CD14-positive monocyte (primary cell): ENCODE results near the gene ZNF445. TPM values are rescaled to one million over a fixed set of nuclear protein-coding genes. Genes with fewer than 3 reads are reported as not detected.

Source experiments
- DNase-seq, 3 donors: peaks; one replicate each; pipeline ENCODE4 v3.0.0-alpha.2; 2011 to 2022
- H2AFZ ChIP-seq: 2 replicates; pipeline ENCODE4 v1.6.0; 2012; ENCODE audit warnings: mild to moderate bottlenecking, low read depth, low read length, inconsistent platforms; ENCODE audit not compliant: insufficient read depth, poor library complexity, severe bottlenecking
- H3K27ac ChIP-seq, 2 donors: 1 replicate in 1 of 2; 2 replicates in 1 of 2; pipeline ENCODE4 v1.5.1; 2012 to 2013; ENCODE audit warnings: low read length in 2 of 2, control low read depth in 1 of 2, inconsistent platforms in 1 of 2, low read depth in 1 of 2, mild to moderate bottlenecking in 1 of 2
- H3K27me3 ChIP-seq, 2 donors: one replicate each; pipeline versions ENCODE4 v1.6.0 to v1.6.1; 2011 to 2013; ENCODE audit warnings: low read length in 2 of 2; ENCODE audit not compliant: control insufficient read depth in 2 of 2, insufficient read depth in 2 of 2
- H3K36me3 ChIP-seq, 2 donors: replicated peaks in 1 of 2; 1 replicate in 1 of 2; 2 replicates in 1 of 2; pipeline versions ENCODE4 v1.5.1 to v1.6.1; 2012 to 2013; ENCODE audit warnings: low read length in 2 of 2, control low read depth in 1 of 2, inconsistent platforms in 1 of 2, mild to moderate bottlenecking in 1 of 2; ENCODE audit not compliant: insufficient read depth in 2 of 2, control insufficient read depth in 1 of 2
- H3K4me1 ChIP-seq, 2 donors: 1 replicate in 1 of 2; 2 replicates in 1 of 2; pipeline versions ENCODE4 v1.5.1 to v1.6.1; 2012 to 2013; ENCODE audit warnings: low read length in 2 of 2, control low read depth in 1 of 2, inconsistent platforms in 1 of 2, mild to moderate bottlenecking in 1 of 2, moderate library complexity in 1 of 2; ENCODE audit not compliant: insufficient read depth in 2 of 2, control insufficient read depth in 1 of 2
- H3K4me2 ChIP-seq: replicated peaks from 2 replicates; pipeline ENCODE3; 2012; ENCODE audit warnings: low read length, moderate library complexity, mild to moderate bottlenecking; ENCODE audit not compliant: poor library complexity, severe bottlenecking; ENCODE audit errors: extremely low read depth
- H3K4me3 ChIP-seq, 3 experiments: fragments of 200-600 bp in 1 of 3; sonication (generic) in 1 of 3; replicated peaks in 1 of 3; 1 replicate in 2 of 3; 2 replicates in 1 of 3; pipeline ENCODE4 v1.5.1; 2011 to 2013; ENCODE audit warnings: low read length in 3 of 3, mild to moderate bottlenecking in 3 of 3, control low read depth in 2 of 3, low read depth in 2 of 3, inconsistent platforms in 1 of 3, moderate library complexity in 1 of 3
- H3K79me2 ChIP-seq: 2 replicates; pipeline ENCODE4 v1.6.0; 2012; ENCODE audit warnings: mild to moderate bottlenecking, control low read depth, inconsistent platforms, low read length, moderate library complexity; ENCODE audit not compliant: insufficient read depth
- H3K9ac ChIP-seq: 2 replicates; pipeline ENCODE4 v1.6.0; 2017; ENCODE audit warnings: low read length, mild to moderate bottlenecking; ENCODE audit not compliant: insufficient read depth, poor library complexity, severe bottlenecking
- H3K9me3 ChIP-seq, 2 donors: replicated peaks in 1 of 2; 1 replicate in 1 of 2; 2 replicates in 1 of 2; pipeline versions ENCODE4 v1.5.1 to v1.6.1; 2012 to 2013; ENCODE audit warnings: low read length in 2 of 2, control low read depth in 1 of 2; ENCODE audit not compliant: control insufficient read depth in 1 of 2, insufficient read depth in 1 of 2
- H4K20me1 ChIP-seq: 2 replicates; pipeline ENCODE4 v1.6.0; 2012; ENCODE audit warnings: mild to moderate bottlenecking, low read length, control low read depth, moderate library complexity; ENCODE audit not compliant: insufficient read depth
- H3K27ac Mint-ChIP-seq, 7 donors: one replicate each; pipeline ENCODE4 v1.8.0; 2020; ENCODE audit warnings: mild to moderate bottlenecking in 7 of 7, mixed read lengths in 7 of 7, moderate library complexity in 6 of 7, inconsistent platforms in 2 of 7
- H3K27me3 Mint-ChIP-seq, 3 donors: one replicate each; pipeline ENCODE4 v1.8.0; 2021 to 2022; ENCODE audit warnings: low read depth in 3 of 3, mild to moderate bottlenecking in 3 of 3, mixed read lengths in 3 of 3, moderate library complexity in 3 of 3, inconsistent platforms in 1 of 3
- H3K36me3 Mint-ChIP-seq, 2 donors: one replicate each; pipeline ENCODE4 v1.8.0; 2020; ENCODE audit warnings: mixed read lengths in 2 of 2, inconsistent platforms in 1 of 2, mild to moderate bottlenecking in 1 of 2
- H3K4me1 Mint-ChIP-seq: one replicate; pipeline ENCODE4 v1.8.0; 2020; ENCODE audit warnings: mild to moderate bottlenecking, mixed read lengths
- H3K4me3 Mint-ChIP-seq, 2 donors: one replicate each; pipeline ENCODE4 v1.8.0; 2020; ENCODE audit warnings: mild to moderate bottlenecking in 2 of 2, mixed read lengths in 2 of 2, moderate library complexity in 1 of 2
- H3K9me3 Mint-ChIP-seq, 7 donors: one replicate each; pipeline ENCODE4 v1.8.0; 2020 to 2022; ENCODE audit warnings: mixed read lengths in 7 of 7, mild to moderate bottlenecking in 6 of 7, moderate library complexity in 6 of 7, inconsistent platforms in 2 of 7
- WGBS: methylation state at CpG from one replicate; pipeline ENCODE4 v1.1.5; 2013; ENCODE audit warnings: missing lambda C conversion rate; ENCODE audit not compliant: insufficient coverage; 5-methylcytosine and 5-hydroxymethylcytosine counted together
- intact Hi-C, 2 donors: fragments of 100-400 bp; cut with micrococcal nuclease; formaldehyde crosslinking; loops; one replicate each; pipeline versions ENCODE4 v1.15.0 to v1.15.1; 2023
- polyA plus RNA-seq, 3 donors: library from polyadenylated mRNA; depleted of rRNA in 1 of 3; unstranded in 2 of 3; stranded (reverse) in 1 of 3; fragments of 300-500 nt in 2 of 3; fragments of >200 nt in 1 of 3; fragmentation: Illumina TruSeq in 2 of 3; gene quantifications; 1 replicate in 2 of 3; 2 replicates in 1 of 3; pipeline ENCODE4 v1.2.3, GENCODE V29; 2012 to 2021
- TF ChIP-seq, protein P1 (sequence below): fragments of 200-600 bp; IDR thresholded peaks from one replicate; pipeline ENCODE4 v1.8.0; 2022; ENCODE audit warnings: antibody characterized with exemption, mild to moderate bottlenecking

ZNF445 gene
- polyA plus RNA-seq, 3 donors, result 0.41 to 2.5 (median 1.1) TPM

DNA sequence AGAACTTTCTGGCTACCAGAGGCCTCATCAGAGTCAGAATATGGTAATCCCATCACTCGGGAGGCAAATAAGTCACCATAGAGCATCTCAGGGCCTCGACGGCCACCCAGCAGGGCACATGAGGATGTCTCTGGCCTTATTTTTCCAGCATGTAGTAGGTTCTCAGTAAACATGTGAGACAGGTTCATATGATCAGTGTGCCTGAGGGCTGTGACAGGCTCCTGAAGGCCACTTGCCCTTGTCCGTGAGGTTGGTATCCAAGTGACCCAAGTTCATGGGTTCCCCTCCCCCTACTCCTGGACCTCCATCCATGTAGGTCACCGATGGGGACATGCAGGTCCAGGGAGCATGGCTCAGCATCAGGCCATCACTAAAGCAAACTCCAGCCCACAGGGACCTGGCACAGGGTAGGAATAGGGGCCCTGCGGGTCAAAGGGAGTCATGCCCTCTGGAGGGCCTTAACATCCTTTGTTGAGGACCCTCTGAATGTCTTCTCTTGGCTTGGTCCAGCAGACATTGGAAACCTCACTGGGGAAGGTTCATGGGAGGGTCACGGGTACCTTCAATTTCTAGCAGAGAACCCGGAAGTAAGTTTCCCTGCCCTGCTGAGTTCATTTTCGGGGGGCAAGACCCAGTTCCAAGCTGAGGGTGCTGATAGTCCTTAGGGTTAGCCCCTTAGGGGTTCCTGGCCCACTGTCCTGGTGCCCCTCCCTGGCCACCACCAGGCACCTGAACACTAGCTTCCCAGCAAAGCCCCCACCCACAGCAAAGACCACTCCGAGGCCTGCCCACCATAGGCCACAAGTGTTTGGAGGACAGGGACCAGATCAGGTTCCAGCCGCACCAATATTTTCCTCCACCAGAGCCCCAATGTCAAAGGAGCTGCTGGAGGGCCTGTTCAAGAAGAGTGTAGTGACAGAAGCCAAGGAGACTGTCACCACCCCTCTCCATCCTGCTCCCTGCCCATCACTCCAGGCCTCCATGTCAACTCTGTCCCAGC is 61.1 kb downstream of the ZNF445 start:
- DNase-seq, result no peak
- Histone ChIP-seq H4K20me1 (no peaks in the 10 kb centered on the region), H3K27me3 (no peaks in the 10 kb centered on the region), H2AFZ (no peak overlapping the region), H3K4me1 (no peaks in the 10 kb centered on the region), H3K9ac (no peak overlapping the region), H3K4me2 (no peak overlapping the region), H3K4me3 (no peak overlapping the region), H3K27ac (no peak overlapping the region), H3K79me2 (no peaks in the 10 kb centered on the region), H3K9me3 (no peaks in the 10 kb centered on the region), H3K36me3 (no peaks in the 10 kb centered on the region)
- Mint-ChIP-seq H3K27me3 (peaks cover 0 to 8% (median 0%) of the 10 kb centered on the region in 3 donors), H3K4me1 (no peaks in the 10 kb centered on the region), H3K4me3 (no peak overlapping the region), H3K36me3 (peaks cover 1 to 8% of the 10 kb centered on the region in 2 donors), H3K27ac (peak overlapping the region in 4 of 7 donors; percentile 6 to 64 (median 36)), H3K9me3 (peaks cover 0 to 9% (median 3%) of the 10 kb centered on the region in 7 donors)
- WGBS, result 88% methylated on average over 8 of the region's 11 CpGs
- intact Hi-C loops, result no loop called here
- TF ChIP-seq, protein P1, sequence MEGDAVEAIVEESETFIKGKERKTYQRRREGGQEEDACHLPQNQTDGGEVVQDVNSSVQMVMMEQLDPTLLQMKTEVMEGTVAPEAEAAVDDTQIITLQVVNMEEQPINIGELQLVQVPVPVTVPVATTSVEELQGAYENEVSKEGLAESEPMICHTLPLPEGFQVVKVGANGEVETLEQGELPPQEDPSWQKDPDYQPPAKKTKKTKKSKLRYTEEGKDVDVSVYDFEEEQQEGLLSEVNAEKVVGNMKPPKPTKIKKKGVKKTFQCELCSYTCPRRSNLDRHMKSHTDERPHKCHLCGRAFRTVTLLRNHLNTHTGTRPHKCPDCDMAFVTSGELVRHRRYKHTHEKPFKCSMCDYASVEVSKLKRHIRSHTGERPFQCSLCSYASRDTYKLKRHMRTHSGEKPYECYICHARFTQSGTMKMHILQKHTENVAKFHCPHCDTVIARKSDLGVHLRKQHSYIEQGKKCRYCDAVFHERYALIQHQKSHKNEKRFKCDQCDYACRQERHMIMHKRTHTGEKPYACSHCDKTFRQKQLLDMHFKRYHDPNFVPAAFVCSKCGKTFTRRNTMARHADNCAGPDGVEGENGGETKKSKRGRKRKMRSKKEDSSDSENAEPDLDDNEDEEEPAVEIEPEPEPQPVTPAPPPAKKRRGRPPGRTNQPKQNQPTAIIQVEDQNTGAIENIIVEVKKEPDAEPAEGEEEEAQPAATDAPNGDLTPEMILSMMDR, result no peak

DNA sequence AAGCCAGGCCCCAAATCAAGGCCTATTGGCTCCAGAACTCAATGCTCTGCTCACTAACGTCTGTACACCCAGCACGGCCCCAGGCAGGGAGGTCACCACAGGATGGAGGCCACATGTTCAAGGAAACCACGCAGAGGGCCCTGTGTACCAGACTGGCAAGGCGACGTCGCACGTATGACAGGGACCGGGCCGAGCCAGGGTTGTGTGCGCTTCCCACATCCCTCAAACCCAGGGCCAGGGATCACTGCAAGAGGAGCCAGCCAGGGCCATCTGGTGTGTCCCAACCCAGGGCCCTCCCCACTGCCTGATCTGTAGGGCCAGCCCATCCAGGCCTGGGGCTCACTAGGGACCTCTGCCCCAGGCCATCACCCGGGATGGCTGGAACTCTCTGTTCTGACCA is 62.0 kb downstream of the ZNF445 start:
- Mint-ChIP-seq H3K4me3 (no peak overlapping the region), H3K27me3 (peaks cover 0 to 8% (median 0%) of the 10 kb centered on the region in 3 donors), H3K27ac (peak overlapping the region in 2 of 7 donors; percentile 7 to 46), H3K9me3 (peaks cover 0 to 9% (median 3%) of the 10 kb centered on the region in 7 donors), H3K36me3 (peaks cover 0 to 3% of the 10 kb centered on the region in 2 donors), H3K4me1 (no peaks in the 10 kb centered on the region)
- intact Hi-C loops, result no loop called here
- Histone ChIP-seq H2AFZ (no peak overlapping the region), H4K20me1 (no peaks in the 10 kb centered on the region), H3K79me2 (no peaks in the 10 kb centered on the region), H3K36me3 (no peaks in the 10 kb centered on the region), H3K9ac (no peak overlapping the region), H3K27me3 (no peaks in the 10 kb centered on the region), H3K9me3 (no peaks in the 10 kb centered on the region), H3K4me2 (no peak overlapping the region), H3K4me1 (no peaks in the 10 kb centered on the region), H3K27ac (no peak overlapping the region), H3K4me3 (no peak overlapping the region)
- 97% methylated on average over 11 of the region's 11 CpGs for WGBS
- TF ChIP-seq, protein P1, result no peak
- DNase-seq, result no peak
